ENCODE data around the gene DNAJB12. TPM values are rescaled to one million over a fixed set of nuclear protein-coding genes. Genes with fewer than 3 reads are reported as not detected.

DNAJB12 gene
- total RNA-seq, 1 donor from 2014 or later = 23.0 TPM

GRCh38 chr10:72379776-72380175 is 25.1 kb upstream of the DNAJB12 start:
- Mint-ChIP-seq H3K4me1 (ENCODE audit: low read depth, unreplicated experiment) (no peaks in the 10 kb centered on the region), H3K4me3 (ENCODE audit: unreplicated experiment) (no peak overlapping the region), H3K9me3 (ENCODE audit: unreplicated experiment) (no peaks in the 10 kb centered on the region), H3K27me3 (ENCODE audit: unreplicated experiment) (no peaks in the 10 kb centered on the region), H3K27ac (ENCODE audit: unreplicated experiment) (no peak overlapping the region), H3K36me3 (ENCODE audit: unreplicated experiment) (no peaks in the 10 kb centered on the region)
- no peak for DNase-seq
- no peak for TF ChIP-seq CTCF (IDR thresholded peaks at IDR 0.05; ENCODE audit: partially characterized antibody, unreplicated experiment)

- H3K9me3 Mint-ChIP-seq (ENCODE audit: unreplicated experiment) = no peaks in the 10 kb centered on the region
- H3K4me1 Mint-ChIP-seq (ENCODE audit: low read depth, unreplicated experiment) = no peaks in the 10 kb centered on the region
- DNase-seq = no peak
- no peak overlapping the region for H3K27ac Mint-ChIP-seq (ENCODE audit: unreplicated experiment)
- no peak for TF ChIP-seq CTCF (IDR thresholded peaks at IDR 0.05; ENCODE audit: partially characterized antibody, unreplicated experiment)
- no peaks in the 10 kb centered on the region for H3K36me3 Mint-ChIP-seq (ENCODE audit: unreplicated experiment)
- H3K4me3 Mint-ChIP-seq (ENCODE audit: unreplicated experiment) = no peak overlapping the region
- no peaks in the 10 kb centered on the region for H3K27me3 Mint-ChIP-seq (ENCODE audit: unreplicated experiment)
Observed at GRCh38 chr10:72379062-72379461, 24.3 kb upstream of the DNAJB12 start.

GRCh38 chr10:72375585-72375984 is 20.9 kb upstream of the DNAJB12 start:
- no peak for DNase-seq
- Mint-ChIP-seq H3K4me3 (ENCODE audit: unreplicated experiment) (no peak overlapping the region), H3K27me3 (ENCODE audit: unreplicated experiment) (no peaks in the 10 kb centered on the region)

GRCh38 chr10:72375173-72375572 is 20.5 kb upstream of the DNAJB12 start:
- no peaks in the 10 kb centered on the region for H3K9me3 Mint-ChIP-seq (ENCODE audit: unreplicated experiment)
- no peak for TF ChIP-seq CTCF (IDR thresholded peaks at IDR 0.05; ENCODE audit: partially characterized antibody, unreplicated experiment)
- H3K27ac Mint-ChIP-seq (ENCODE audit: unreplicated experiment) = no peak overlapping the region
- no peak overlapping the region for H3K4me3 Mint-ChIP-seq (ENCODE audit: unreplicated experiment)
- no peaks in the 10 kb centered on the region for H3K36me3 Mint-ChIP-seq (ENCODE audit: unreplicated experiment)
- no peaks in the 10 kb centered on the region for H3K27me3 Mint-ChIP-seq (ENCODE audit: unreplicated experiment)
- no peaks in the 10 kb centered on the region for H3K4me1 Mint-ChIP-seq (ENCODE audit: low read depth, unreplicated experiment)
- no peak for DNase-seq

More at GRCh38 chr10:72375585-72375984, 20.9 kb upstream of the DNAJB12 start:
- no peaks in the 10 kb centered on the region for H3K4me1 Mint-ChIP-seq (ENCODE audit: low read depth, unreplicated experiment)
- no peak overlapping the region for H3K27ac Mint-ChIP-seq (ENCODE audit: unreplicated experiment)
- H3K36me3 Mint-ChIP-seq (ENCODE audit: unreplicated experiment) = no peaks in the 10 kb centered on the region
- no peaks in the 10 kb centered on the region for H3K9me3 Mint-ChIP-seq (ENCODE audit: unreplicated experiment)
- no peak for TF ChIP-seq CTCF (IDR thresholded peaks at IDR 0.05; ENCODE audit: partially characterized antibody, unreplicated experiment)

GRCh38 chr10:72370201-72370722 is 15.5 kb upstream of the DNAJB12 start:
- H3K27me3 Mint-ChIP-seq (ENCODE audit: unreplicated experiment) = no peaks in the 10 kb centered on the region

More at GRCh38 chr10:72370201-72370722, 15.5 kb upstream of the DNAJB12 start:
- no peak for TF ChIP-seq CTCF (IDR thresholded peaks at IDR 0.05; ENCODE audit: partially characterized antibody, unreplicated experiment)
- H3K9me3 Mint-ChIP-seq (ENCODE audit: unreplicated experiment) = no peaks in the 10 kb centered on the region
- H3K36me3 Mint-ChIP-seq (ENCODE audit: unreplicated experiment) = no peaks in the 10 kb centered on the region
- no peak for DNase-seq
- H3K27ac Mint-ChIP-seq (ENCODE audit: unreplicated experiment) = no peak overlapping the region
- no peak overlapping the region for H3K4me3 Mint-ChIP-seq (ENCODE audit: unreplicated experiment)
- H3K4me1 Mint-ChIP-seq (ENCODE audit: low read depth, unreplicated experiment) = no peaks in the 10 kb centered on the region
